ENCODE results near the gene ATF3.

DNA sequence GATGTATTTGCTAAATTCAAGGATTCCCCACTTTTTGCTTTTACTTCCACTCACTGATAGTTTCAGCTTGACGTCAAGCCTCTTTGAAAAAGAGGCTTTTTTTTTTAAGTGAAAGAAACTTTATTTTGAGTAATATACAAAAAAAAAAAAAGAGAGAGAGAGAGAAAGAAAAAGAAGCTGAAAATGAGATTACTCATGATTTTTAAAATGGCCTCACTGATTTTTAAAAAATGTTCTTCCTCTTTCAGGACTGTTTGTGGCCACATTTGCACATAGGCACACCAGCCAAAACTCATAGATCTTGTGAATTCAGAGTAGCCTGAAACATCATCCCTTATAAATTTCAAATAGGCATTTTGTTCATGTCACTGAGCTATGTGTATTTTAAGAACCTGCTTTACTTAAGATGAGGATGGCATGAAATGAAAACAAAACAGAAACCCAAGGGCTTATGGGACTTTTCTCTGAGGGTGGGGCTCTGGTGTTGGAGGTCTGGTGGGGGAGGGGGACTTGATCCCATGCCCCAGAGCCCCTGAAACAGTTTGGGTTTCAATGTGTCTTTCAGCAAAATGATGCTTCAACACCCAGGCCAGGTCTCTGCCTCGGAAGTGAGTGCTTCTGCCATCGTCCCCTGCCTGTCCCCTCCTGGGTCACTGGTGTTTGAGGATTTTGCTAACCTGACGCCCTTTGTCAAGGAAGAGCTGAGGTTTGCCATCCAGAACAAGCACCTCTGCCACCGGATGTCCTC, 6.1 kb downstream of the ATF3 start:
- TF ChIP-seq, protein P1, sequence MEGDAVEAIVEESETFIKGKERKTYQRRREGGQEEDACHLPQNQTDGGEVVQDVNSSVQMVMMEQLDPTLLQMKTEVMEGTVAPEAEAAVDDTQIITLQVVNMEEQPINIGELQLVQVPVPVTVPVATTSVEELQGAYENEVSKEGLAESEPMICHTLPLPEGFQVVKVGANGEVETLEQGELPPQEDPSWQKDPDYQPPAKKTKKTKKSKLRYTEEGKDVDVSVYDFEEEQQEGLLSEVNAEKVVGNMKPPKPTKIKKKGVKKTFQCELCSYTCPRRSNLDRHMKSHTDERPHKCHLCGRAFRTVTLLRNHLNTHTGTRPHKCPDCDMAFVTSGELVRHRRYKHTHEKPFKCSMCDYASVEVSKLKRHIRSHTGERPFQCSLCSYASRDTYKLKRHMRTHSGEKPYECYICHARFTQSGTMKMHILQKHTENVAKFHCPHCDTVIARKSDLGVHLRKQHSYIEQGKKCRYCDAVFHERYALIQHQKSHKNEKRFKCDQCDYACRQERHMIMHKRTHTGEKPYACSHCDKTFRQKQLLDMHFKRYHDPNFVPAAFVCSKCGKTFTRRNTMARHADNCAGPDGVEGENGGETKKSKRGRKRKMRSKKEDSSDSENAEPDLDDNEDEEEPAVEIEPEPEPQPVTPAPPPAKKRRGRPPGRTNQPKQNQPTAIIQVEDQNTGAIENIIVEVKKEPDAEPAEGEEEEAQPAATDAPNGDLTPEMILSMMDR (IDR thresholded peaks at IDR 0.05) = no peak
- TF ChIP-seq POLR2A (IDR thresholded peaks at IDR 0.05) = no peak
